Neural cell (in vitro differentiated cells): ENCODE results near the gene MARK1. TPM values are rescaled to one million over a fixed set of nuclear protein-coding genes. Genes with fewer than 3 reads are reported as not detected.

Experiments
- H2AFZ ChIP-seq: fragments of 200-600, 300-800 bp; sonication (generic), shearing (Covaris generic); 2 replicates; pipeline ENCODE4 v1.6.0; 2014; ENCODE audit warnings: low read depth, mild to moderate bottlenecking, antibody characterized with exemption, low read length, moderate library complexity
- H3F3A ChIP-seq: fragments of 200-600 bp; shearing (Covaris generic); 2 replicates; pipeline ENCODE4 v1.6.1; 2016; ENCODE audit warnings: mild to moderate bottlenecking, moderate library complexity, mixed read lengths, antibody characterized with exemption, low read length; ENCODE audit not compliant: insufficient read depth, poor library complexity, severe bottlenecking
- H3K27ac ChIP-seq: fragments of 200-600, 300-800 bp; sonication (generic), shearing (Covaris generic); 2 replicates; pipeline ENCODE4 v1.5.1; 2014; ENCODE audit warnings: mild to moderate bottlenecking, low read length, moderate library complexity
- H3K27me3 ChIP-seq: fragments of 300-800, 200-600 bp; sonication (generic), shearing (Covaris generic); 2 replicates; pipeline ENCODE4 v1.6.0; 2014; ENCODE audit warnings: mild to moderate bottlenecking, low read depth, low read length, moderate library complexity; ENCODE audit not compliant: insufficient read depth
- H3K36me3 ChIP-seq: fragments of 300-800, 200-600 bp; sonication (generic), shearing (Covaris generic); 2 replicates; pipeline ENCODE4 v1.5.1; 2014; ENCODE audit warnings: mild to moderate bottlenecking, antibody characterized with exemption, low read length, moderate library complexity; ENCODE audit not compliant: insufficient read depth
- H3K4me2 ChIP-seq: fragments of 300-800, 200-600 bp; sonication (generic), shearing (Covaris generic); 2 replicates; pipeline ENCODE4 v1.6.0; 2014; ENCODE audit warnings: mild to moderate bottlenecking, low read length
- H3K4me3 ChIP-seq: fragments of 300-800, 200-600 bp; sonication (generic), shearing (Covaris generic); 2 replicates; pipeline ENCODE4 v1.5.1; 2014; ENCODE audit warnings: mild to moderate bottlenecking, low read length, moderate library complexity
- H3K79me2 ChIP-seq: fragments of 200-600 bp; shearing (Covaris generic); replicated peaks from 2 replicates; pipeline ENCODE4 v1.6.0; 2014; ENCODE audit warnings: mild to moderate bottlenecking, low read length, moderate library complexity; ENCODE audit not compliant: insufficient read depth
- H3K9ac ChIP-seq: fragments of 300-800, 200-600 bp; sonication (generic), shearing (Covaris generic); 2 replicates; pipeline ENCODE4 v1.6.1; 2016; ENCODE audit warnings: mild to moderate bottlenecking, low read length, mixed read lengths
- H3K9me2 ChIP-seq: fragments of 200-600 bp; shearing (Covaris generic); 2 replicates; pipeline ENCODE4 v1.6.1; 2016; ENCODE audit warnings: mild to moderate bottlenecking, low read length, mixed read lengths; ENCODE audit not compliant: insufficient read depth
- H3K9me3 ChIP-seq: fragments of 200-600, 300-800 bp; sonication (generic), shearing (Covaris generic); 2 replicates; pipeline ENCODE4 v1.6.1; 2016; ENCODE audit warnings: mild to moderate bottlenecking, mixed run types, low read length, moderate library complexity, mixed read lengths
- H4K20me1 ChIP-seq: fragments of 200-600 bp; shearing (Covaris generic); 2 replicates; pipeline ENCODE4 v1.6.1; 2016; ENCODE audit warnings: mild to moderate bottlenecking, mixed run types; ENCODE audit not compliant: insufficient read depth
- EP300 ChIP-seq: fragments of 450-650 bp; conservative IDR thresholded peaks from 2 replicates; pipeline ENCODE4 v1.6.1; 2014; ENCODE audit warnings: antibody characterized with exemption, mild to moderate bottlenecking, moderate library complexity; ENCODE audit not compliant: poor library complexity, severe bottlenecking
- EZH2 ChIP-seq: fragments of 200-600, 300-800 bp; shearing (Covaris generic), sonication (generic); IDR thresholded peaks from 2 replicates; pipeline ENCODE4 v1.6.1; 2014; ENCODE audit warnings: antibody characterized with exemption, low read length, borderline replicate concordance, mild to moderate bottlenecking; ENCODE audit not compliant: insufficient read depth, poor library complexity, severe bottlenecking
- MXI1 ChIP-seq: fragments of 450-650 bp; conservative IDR thresholded peaks from 2 replicates; pipeline ENCODE4 v1.6.1; 2014; ENCODE audit warnings: antibody characterized with exemption, mild to moderate bottlenecking; ENCODE audit not compliant: poor library complexity, severe bottlenecking
- POLR2AphosphoS5 ChIP-seq: IDR thresholded peaks from 2 replicates; pipeline ENCODE4 v1.6.1; 2012
- RAD21 ChIP-seq: fragments of 450-650 bp; conservative IDR thresholded peaks from 2 replicates; pipeline ENCODE4 v1.6.1; 2014; ENCODE audit warnings: antibody characterized with exemption, mild to moderate bottlenecking, moderate library complexity
- SMC3 ChIP-seq: fragments of 450-650 bp; conservative IDR thresholded peaks from 2 replicates; pipeline ENCODE4 v1.6.1; 2014; ENCODE audit warnings: antibody characterized with exemption, mild to moderate bottlenecking, moderate library complexity; ENCODE audit not compliant: poor library complexity
- TAF1 ChIP-seq: IDR thresholded peaks from 2 replicates; pipeline ENCODE4 v1.6.1; 2012; ENCODE audit warnings: low read depth
- polyA plus RNA-seq: library from polyadenylated mRNA; depleted of rRNA; stranded (reverse); fragments of >200 nt; gene quantifications from 2 replicates; pipeline ENCODE4 v1.2.3, GENCODE V29; 2014
- small RNA-seq, 3 experiments: library from RNA; depleted of rRNA; stranded (forward); fragments of <200 nt; gene quantifications; one replicate each; pipeline ENCODE3, GENCODE V24; 2012
- TF ChIP-seq, protein P1 (sequence below): fragments of 450-650 bp; IDR thresholded peaks from 2 replicates; pipeline ENCODE4 v1.5.1; 2014; ENCODE audit warnings: antibody characterized with exemption, mild to moderate bottlenecking, moderate library complexity; ENCODE audit not compliant: poor library complexity, severe bottlenecking
- TF ChIP-seq, protein P2 (sequence below): IDR thresholded peaks from 2 replicates; pipeline ENCODE4 v1.6.1; 2012; ENCODE audit warnings: borderline replicate concordance

Gene MARK1
- polyA plus RNA-seq, 1 donor from 2014 or later, result 38.6 TPM

- Histone ChIP-seq H3K4me3 (no peak overlapping the region), H3F3A (no peaks in the 10 kb centered on the region), H2AFZ (no peak overlapping the region), H3K9me3 (no peaks in the 10 kb centered on the region), H3K27me3 (no peaks in the 10 kb centered on the region), H3K36me3 (no peaks in the 10 kb centered on the region), H3K9me2 (no peaks in the 10 kb centered on the region), H3K9ac (no peak overlapping the region), H3K4me2 (no peak overlapping the region), H3K27ac (no peak overlapping the region), H4K20me1 (no peaks in the 10 kb centered on the region), H3K79me2 (no peaks in the 10 kb centered on the region)
- TF ChIP-seq, protein P1, sequence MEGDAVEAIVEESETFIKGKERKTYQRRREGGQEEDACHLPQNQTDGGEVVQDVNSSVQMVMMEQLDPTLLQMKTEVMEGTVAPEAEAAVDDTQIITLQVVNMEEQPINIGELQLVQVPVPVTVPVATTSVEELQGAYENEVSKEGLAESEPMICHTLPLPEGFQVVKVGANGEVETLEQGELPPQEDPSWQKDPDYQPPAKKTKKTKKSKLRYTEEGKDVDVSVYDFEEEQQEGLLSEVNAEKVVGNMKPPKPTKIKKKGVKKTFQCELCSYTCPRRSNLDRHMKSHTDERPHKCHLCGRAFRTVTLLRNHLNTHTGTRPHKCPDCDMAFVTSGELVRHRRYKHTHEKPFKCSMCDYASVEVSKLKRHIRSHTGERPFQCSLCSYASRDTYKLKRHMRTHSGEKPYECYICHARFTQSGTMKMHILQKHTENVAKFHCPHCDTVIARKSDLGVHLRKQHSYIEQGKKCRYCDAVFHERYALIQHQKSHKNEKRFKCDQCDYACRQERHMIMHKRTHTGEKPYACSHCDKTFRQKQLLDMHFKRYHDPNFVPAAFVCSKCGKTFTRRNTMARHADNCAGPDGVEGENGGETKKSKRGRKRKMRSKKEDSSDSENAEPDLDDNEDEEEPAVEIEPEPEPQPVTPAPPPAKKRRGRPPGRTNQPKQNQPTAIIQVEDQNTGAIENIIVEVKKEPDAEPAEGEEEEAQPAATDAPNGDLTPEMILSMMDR, result no peak
- TF ChIP-seq, protein P2, sequence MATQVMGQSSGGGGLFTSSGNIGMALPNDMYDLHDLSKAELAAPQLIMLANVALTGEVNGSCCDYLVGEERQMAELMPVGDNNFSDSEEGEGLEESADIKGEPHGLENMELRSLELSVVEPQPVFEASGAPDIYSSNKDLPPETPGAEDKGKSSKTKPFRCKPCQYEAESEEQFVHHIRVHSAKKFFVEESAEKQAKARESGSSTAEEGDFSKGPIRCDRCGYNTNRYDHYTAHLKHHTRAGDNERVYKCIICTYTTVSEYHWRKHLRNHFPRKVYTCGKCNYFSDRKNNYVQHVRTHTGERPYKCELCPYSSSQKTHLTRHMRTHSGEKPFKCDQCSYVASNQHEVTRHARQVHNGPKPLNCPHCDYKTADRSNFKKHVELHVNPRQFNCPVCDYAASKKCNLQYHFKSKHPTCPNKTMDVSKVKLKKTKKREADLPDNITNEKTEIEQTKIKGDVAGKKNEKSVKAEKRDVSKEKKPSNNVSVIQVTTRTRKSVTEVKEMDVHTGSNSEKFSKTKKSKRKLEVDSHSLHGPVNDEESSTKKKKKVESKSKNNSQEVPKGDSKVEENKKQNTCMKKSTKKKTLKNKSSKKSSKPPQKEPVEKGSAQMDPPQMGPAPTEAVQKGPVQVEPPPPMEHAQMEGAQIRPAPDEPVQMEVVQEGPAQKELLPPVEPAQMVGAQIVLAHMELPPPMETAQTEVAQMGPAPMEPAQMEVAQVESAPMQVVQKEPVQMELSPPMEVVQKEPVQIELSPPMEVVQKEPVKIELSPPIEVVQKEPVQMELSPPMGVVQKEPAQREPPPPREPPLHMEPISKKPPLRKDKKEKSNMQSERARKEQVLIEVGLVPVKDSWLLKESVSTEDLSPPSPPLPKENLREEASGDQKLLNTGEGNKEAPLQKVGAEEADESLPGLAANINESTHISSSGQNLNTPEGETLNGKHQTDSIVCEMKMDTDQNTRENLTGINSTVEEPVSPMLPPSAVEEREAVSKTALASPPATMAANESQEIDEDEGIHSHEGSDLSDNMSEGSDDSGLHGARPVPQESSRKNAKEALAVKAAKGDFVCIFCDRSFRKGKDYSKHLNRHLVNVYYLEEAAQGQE, result no peak
- TF ChIP-seq POLR2AphosphoS5 (no peak), RAD21 (no peak), MXI1 (no peak), EZH2 (no peak), TAF1 (no peak), SMC3 (no peak), EP300 (no peak)
Observed at GRCh38 chr1:220711056-220711809, 183.3 kb downstream of the MARK1 start.

Small RNAs within 50 kb of the gene (small RNA-seq; reads per million reads assigned to genes)
- 0 to 0.08 (median 0) reads per million in 3 experiments for gene RN7SL464P

Other genes with a start within 250 kb of the MARK1 start
- 0.42 and 0.88 TPM in 2 replicates for gene C1orf115, start 162.2 kb downstream of the MARK1 start, polyA plus RNA-seq
- 2.1 TPM in 1 of 2 replicates, not detected in the other for gene MTARC2, start 220.2 kb downstream of the MARK1 start, polyA plus RNA-seq